Cardiac septum (tissue), 1 donor: ENCODE data around the gene MYO1E. TPM values are rescaled to one million over a fixed set of nuclear protein-coding genes. Genes with fewer than 3 reads are reported as not detected.

ENCODE experiments used
- DNase-seq: peaks from one replicate; pipeline ENCODE4 v3.0.0-alpha.2; 2020; ENCODE audit warnings: low spot score
- intact Hi-C: fragments of 100-400 bp; cut with DNase I; formaldehyde crosslinking; loops from one replicate; pipeline ENCODE4 v1.14.0; 2022
- total RNA-seq: library from RNA; stranded (reverse); fragmentation: NEBNext Ultra II Directional; extraction: Animal tissue kit (Norgen Biotek cat#: 25700); gene quantifications from one replicate; pipeline ENCODE4 v1.2.1, GENCODE V29; 2021
- donor health status: DM: no; HTN: no; CAD: no.

The MYO1E gene
- total RNA-seq, 1 donor from 2014 or later, result 41.0 TPM

DNA sequence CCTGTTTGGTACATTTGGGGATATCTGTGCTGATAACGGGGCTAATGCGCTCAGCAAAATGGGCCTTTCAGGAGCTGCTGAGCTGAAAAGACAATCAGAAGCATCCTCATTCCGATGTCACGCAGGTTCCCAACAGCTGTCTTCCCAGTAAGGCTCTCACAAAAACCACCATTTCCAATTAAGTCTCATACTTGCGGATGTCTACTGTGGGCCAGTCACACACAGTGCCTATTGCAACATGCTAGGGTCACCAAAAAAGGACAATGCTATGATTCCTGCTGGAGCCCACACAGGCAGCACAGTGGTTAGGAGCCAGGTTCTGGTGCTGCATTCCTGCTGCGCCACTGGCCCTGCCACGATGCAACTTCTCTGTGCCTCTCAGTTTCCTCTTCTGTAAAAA is 182.4 kb downstream of the MYO1E start:
- no peak for DNase-seq
- intact Hi-C loops, result no loop called here

GRCh38 chr15:59189241-59189640 is 183.4 kb downstream of the MYO1E start:
- no peak for DNase-seq
- intact Hi-C loops, result no loop called here

GRCh38 chr15:59186501-59186900 is 186.2 kb downstream of the MYO1E start:
- intact Hi-C loops, result no loop called here
- DNase-seq, result no peak

- no peak for DNase-seq
- intact Hi-C loops, result no loop called here
Measured at GRCh38 chr15:59185725-59186124, 186.9 kb downstream of the MYO1E start.

DNA sequence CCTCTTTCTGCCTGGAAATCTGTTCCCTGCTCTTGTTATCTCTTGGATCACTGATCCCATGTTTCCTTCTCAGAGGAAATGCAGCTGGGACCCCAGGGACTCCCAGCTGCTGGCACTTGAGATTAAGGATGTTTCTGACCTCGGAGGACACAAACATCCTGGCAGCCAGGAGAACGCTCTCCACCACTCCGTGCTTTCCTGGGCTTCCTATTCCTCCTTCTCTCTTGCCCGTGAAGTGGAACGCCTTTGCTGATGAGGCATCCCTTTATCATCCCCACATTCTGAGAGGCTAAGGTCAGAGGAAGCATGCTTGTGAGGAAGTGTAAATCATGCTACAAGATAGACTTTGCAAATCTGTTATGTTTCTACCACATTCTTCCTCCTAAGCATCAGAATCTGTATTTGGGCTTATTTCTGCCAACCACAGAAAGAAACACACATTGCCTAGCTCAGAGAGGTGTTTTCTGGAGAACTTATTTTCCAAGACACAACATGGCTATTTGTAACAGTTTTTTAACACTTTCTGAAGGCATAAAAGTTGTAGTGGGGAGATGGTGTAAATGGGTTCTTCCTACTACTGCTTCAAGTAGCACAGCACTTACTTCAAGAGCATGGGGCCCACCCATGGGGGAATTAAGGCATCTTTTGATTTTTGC is 191.6 kb downstream of the MYO1E start:
- DNase-seq, result no peak
- intact Hi-C loops, result no loop called here

- intact Hi-C loops, result loop anchor here (5.0 kb wide), 1 partner anchor 193 kb away; the partner anchor contains the start of gene MYO1E
Measured at GRCh38 chr15:59179717-59180116, 193.0 kb downstream of the MYO1E start.

GRCh38 chr15:59178151-59178695 is 194.4 kb downstream of the MYO1E start:
- no peak for DNase-seq
- intact Hi-C loops, result loop anchor here (5.0 kb wide), 1 partner anchor 194 kb away; the partner anchor contains the start of gene MYO1E

More at GRCh38 chr15:59179717-59180116, 193.0 kb downstream of the MYO1E start:
- no peak for DNase-seq

GRCh38 chr15:59177317-59177660 is 195.4 kb downstream of the MYO1E start:
- intact Hi-C loops, result loop anchor here (5.0 kb wide), 1 partner anchor 195 kb away; the partner anchor contains the start of gene MYO1E

DNA sequence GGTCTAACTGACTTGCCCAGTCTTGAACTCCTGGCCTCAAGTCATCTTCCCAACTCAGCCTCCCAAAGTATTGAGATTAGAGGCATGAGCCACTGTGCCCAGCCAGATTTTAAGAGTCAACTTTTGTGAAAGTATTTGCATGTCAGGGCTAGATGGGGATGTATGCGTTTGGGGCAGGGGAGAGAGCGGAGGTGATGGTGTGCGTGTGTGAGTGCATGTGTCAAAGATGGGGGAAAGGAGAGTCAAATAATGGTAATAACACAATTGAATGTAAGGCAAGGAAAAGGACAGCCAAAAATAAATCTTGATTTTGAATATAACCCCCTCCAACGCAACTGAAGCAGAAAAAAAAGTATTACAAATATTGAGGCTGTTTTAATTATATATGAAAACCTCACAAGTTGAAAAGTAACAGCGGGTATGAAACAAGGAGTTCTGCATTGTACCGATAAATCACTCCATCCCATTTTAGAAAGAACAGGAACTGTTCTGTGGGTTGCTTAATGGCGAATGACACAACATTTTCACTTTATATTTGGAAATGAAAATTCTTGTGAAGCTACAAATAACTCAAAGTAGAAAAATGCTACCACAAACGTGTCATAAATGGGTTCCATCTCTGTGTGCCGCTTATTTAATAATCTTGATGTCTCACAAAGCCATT is 195.9 kb downstream of the MYO1E start:
- intact Hi-C loops, result loop anchor here (5.0 kb wide), 1 partner anchor 196 kb away; the partner anchor contains the start of gene MYO1E

More at GRCh38 chr15:59177317-59177660, 195.4 kb downstream of the MYO1E start:
- no peak for DNase-seq

GRCh38 chr15:59174835-59175831 is 197.5 kb downstream of the MYO1E start:
- intact Hi-C loops, result loop anchor here (2.0 to 5.0 kb wide), 2 partner anchors 197 to 318 kb away; partner anchors contain the start of gene MYO1E
- no peak for DNase-seq

More for the DNA sequence above, 195.9 kb downstream of the MYO1E start:
- no peak for DNase-seq

DNA sequence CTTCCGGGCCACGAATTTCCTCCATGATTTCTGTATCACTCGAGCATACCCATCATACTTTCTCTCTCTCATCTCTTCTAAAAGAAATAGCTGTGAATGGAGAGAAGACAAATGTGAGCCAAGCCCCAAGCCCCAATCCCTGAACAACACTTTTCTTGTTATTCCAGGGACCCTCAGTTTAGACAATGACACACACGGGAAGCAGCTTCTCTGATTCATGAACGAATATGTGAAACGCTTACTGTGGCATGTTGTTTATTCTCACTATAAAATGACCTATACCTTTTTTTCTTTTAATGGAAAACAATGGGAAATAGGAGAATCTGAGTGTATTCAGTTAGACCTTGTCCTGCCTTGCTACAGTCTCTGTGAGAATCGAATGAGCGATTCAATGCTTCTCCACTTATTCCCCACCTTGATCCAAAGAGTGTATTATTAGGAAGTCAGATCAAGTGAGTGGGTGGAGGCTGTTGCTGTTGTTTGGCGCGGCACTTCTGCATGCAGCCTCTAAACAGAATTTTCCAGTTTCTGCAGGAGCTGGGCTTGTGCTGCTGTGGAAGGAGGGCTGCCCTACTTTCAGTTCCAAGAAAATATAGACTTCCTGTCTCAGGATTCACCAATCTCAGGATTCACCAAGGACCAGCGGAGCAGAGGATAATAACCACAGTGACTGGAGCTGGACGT is 198.4 kb downstream of the MYO1E start:
- no peak for DNase-seq
- intact Hi-C loops, result loop anchor here (2.0 kb wide), 1 partner anchor 319 kb away; no protein-coding TSS in a partner anchor

DNA sequence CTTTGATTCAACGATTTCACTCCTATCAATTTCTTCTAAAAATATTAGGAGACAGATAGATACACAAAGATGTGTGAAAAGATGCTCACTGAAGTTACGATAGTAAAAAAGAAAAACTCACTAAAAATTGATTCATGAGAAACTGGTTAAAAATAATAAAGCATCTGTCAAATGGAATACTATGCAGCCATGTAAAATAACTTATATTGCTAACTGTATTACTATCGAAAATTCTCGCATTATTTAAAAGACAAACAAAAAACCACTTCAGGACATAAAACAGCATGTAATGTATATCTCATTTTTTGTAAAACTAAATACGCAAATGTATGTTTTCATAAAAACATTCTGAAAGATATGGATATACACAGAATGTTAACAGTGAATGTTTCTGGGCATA is 199.5 kb downstream of the MYO1E start:
- intact Hi-C loops, result no loop called here
- no peak for DNase-seq

DNA sequence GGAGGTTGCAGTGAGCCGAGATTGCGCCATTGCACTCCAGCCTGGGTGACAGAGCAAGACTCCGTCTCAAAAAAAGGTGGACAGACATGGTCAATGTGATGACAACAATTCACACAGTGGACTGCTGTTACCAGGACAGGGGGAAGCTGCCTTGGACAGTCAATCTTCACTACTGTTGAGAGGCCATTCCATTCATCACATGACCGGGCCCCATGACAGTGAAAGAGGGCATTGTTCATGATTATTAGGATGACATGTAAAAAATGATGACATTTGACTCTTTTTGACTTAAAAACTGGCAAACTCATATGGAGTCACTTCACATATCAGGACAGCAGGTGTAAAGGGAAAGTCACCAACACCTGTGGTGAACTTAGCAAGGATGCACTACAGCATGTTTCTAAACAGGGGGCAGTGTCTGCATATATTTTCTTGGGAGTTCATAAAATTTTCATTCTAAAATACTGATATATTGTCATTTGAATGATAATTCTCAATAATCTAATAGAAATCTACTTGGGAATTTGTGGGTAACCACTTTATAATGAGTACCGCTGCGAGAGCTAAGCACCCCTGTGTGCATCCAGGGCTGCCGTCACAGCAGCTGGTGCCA is 200.3 kb downstream of the MYO1E start:
- no peak for DNase-seq
- intact Hi-C loops, result no loop called here

- intact Hi-C loops, result no loop called here
- DNase-seq, result no peak
Measured at GRCh38 chr15:59171067-59171397, 201.6 kb downstream of the MYO1E start.

GRCh38 chr15:59170295-59171066 is 202.2 kb downstream of the MYO1E start:
- no peak for DNase-seq
- intact Hi-C loops, result no loop called here

- intact Hi-C loops, result no loop called here
- DNase-seq, result no peak
Measured at GRCh38 chr15:59169251-59169708, 203.4 kb downstream of the MYO1E start.

- intact Hi-C loops, result no loop called here
- DNase-seq, result no peak
Measured at GRCh38 chr15:59168536-59168935, 204.1 kb downstream of the MYO1E start.
